MG63 (cell line): Measurements from ENCODE around the gene ABCG8. TPM values are rescaled to one million over a fixed set of nuclear protein-coding genes. Genes with fewer than 3 reads are reported as not detected.

Experiments used
- DNase-seq: peaks from one replicate; pipeline ENCODE4 v3.0.0-alpha.2; 2020
- H3K27me3 ChIP-seq: fragments of 250-450 bp; sonication (Bioruptor Pico); 2 replicates; pipeline ENCODE4 v1.5.1; 2020; ENCODE audit warnings: mild to moderate bottlenecking, moderate library complexity
- H3K36me3 ChIP-seq: fragments of 250-450 bp; sonication (Bioruptor Pico); 2 replicates; pipeline ENCODE4 v1.5.1; 2020; ENCODE audit warnings: mild to moderate bottlenecking, moderate library complexity
- H3K4me3 ChIP-seq: fragments of 250-450 bp; sonication (Bioruptor Pico); 2 replicates; pipeline ENCODE4 v1.5.1; 2020; ENCODE audit warnings: mild to moderate bottlenecking, moderate library complexity
- H3K9me3 ChIP-seq: fragments of 250-450 bp; sonication (Bioruptor Pico); 2 replicates; pipeline ENCODE4 v1.5.1; 2020; ENCODE audit warnings: mild to moderate bottlenecking, moderate library complexity
- total RNA-seq: library from RNA; depleted of rRNA; stranded (reverse); fragments of >200 nt; shearing (Covaris generic); gene quantifications from 2 replicates; pipeline ENCODE4 v1.2.3, GENCODE V29; 2014; ENCODE audit warnings: low replicate concordance; rRNA removed

Gene ABCG8
- total RNA-seq, 1 experiment from 2014 or later = not detected

- H3K27me3 ChIP-seq = no peaks in the 10 kb centered on the region
- H3K36me3 ChIP-seq = peaks cover 75% of the 10 kb centered on the region
- no peaks in the 10 kb centered on the region for H3K9me3 ChIP-seq
- DNase-seq = no peak
- H3K4me3 ChIP-seq = no peak overlapping the region
Measured at GRCh38 chr2:43927442-43927841, 88.7 kb downstream of the ABCG8 start.

DNA sequence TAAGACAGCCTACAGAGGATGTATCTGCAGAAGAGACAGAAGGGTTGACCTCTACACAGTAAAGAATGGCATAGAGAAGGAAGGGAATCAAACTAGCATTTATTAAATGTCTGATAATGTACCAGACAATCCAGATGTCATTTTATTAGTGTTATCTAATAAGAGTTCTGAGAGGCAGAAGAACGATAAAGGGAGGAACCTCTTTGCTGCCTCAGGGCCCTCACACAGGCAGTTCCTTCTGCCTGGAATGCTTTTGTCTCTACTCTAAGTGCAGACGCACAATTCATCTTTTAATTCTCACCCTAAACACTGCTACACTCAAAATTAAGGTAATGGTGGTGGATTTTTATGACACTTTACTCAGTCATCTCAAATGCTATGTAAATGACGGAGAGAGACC, 92.5 kb downstream of the ABCG8 start:
- Histone ChIP-seq H3K9me3 (no peaks in the 10 kb centered on the region), H3K4me3 (no peak overlapping the region), H3K36me3 (peaks cover 80% of the 10 kb centered on the region), H3K27me3 (no peaks in the 10 kb centered on the region)
- no peak for DNase-seq

Other genes starting within 250 kb of the ABCG8 start
- gene THADA, start 242.9 kb upstream of the ABCG8 start, total RNA-seq = 27.1 and 37.4 TPM in 2 replicates
- 0.44 and 1.2 TPM in 2 replicates for gene PLEKHH2, start 201.7 kb upstream of the ABCG8 start, total RNA-seq
- gene C1GALT1C1L, start 162.5 kb upstream of the ABCG8 start, total RNA-seq = not detected in 2 replicates
- gene DYNC2LI1, start 64.9 kb upstream of the ABCG8 start, total RNA-seq = 22.4 and 22.5 TPM in 2 replicates
- not detected in 2 replicates for gene ABCG5, start 132 bp upstream of the ABCG8 start, total RNA-seq
- gene LRPPRC, start 157.0 kb downstream of the ABCG8 start, total RNA-seq = 105 and 137 TPM in 2 replicates